HG03571 (cell line): Measurements from ENCODE around the gene PARK7.
A peak's percentile ranks its signal among the peaks of the same experiment; 100 is the strongest.
"Not testable (repeated sequence)": the region's sequence is repeated elsewhere in the genome, so short reads cannot be mapped to it uniquely, and the experiment has no call there.

ENCODE experiments used
- ATAC-seq: cut with Tn5 transposase; IDR thresholded peaks from one replicate; pipeline ENCODE4 v1.9.1; 2021; ENCODE audit not compliant: unreplicated experiment

Gene PARK7

DNA sequence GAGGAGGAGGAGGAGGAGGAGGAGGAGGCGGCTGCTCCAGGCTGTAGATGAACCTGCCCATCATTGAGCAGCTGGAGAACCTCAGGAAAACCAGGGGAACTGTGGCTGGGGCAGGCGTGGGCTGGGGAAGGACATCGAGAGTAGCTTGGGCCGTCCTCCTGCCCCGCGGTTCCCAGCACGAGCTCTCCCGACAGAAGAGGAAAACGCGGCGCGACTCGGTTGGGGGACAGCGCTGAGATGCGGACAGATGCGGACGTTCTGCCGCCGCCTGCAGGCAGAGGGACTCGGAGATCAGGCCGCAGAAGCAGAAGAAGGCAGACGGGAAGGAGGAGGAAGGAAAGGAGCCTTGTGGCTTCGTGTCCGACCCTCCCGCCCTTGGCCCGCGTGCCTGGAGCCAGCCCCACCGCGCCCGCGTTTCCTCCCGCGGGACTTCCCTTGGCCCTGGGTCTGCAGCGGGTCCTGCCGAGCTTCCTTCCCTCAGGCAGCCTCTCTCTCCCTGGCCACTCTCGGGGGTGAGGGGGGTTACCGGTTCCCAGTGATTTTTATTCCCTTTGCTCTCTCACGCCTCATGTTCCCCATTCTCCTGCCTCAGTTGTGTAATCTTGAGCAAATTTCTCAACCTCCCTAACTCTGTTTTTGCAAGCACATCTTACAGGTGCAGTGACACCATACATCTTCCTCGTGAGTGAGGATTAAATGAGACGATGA lies 19.1 kb upstream of the PARK7 start:
- ATAC-seq: no peak

DNA sequence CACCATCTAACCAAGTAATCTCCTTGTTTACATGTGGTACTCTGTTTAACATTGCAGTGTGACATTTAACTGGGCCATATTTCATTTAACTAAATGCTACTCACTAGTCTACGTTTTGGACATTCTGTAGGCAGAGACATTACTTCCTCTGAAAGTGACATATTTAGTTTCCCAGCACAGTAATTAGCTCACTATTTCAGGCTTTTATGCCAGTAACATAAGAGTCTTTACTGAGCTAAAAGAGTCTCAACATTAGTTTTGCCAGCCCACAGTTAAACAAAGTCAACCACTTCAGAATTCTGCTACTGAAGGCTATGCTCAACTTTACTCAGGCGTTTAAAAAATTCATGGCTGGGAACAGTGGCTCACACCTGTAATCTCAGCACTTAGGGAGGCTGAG lies 18.3 kb upstream of the PARK7 start:
- ATAC-seq: no peak

- no peak for ATAC-seq
These were observed 12.6 kb upstream of the PARK7 start for GRCh38 chr1:7948960-7949359.

GRCh38 chr1:7952791-7953190 lies 8.7 kb upstream of the PARK7 start:
- ATAC-seq: not testable (repeated sequence)

GRCh38 chr1:7953850-7954609 lies 7.5 kb upstream of the PARK7 start:
- peak; percentile 96 for ATAC-seq

GRCh38 chr1:7954683-7955082 lies 6.8 kb upstream of the PARK7 start:
- no peak for ATAC-seq

- no peak for ATAC-seq
These were observed 5.1 kb upstream of the PARK7 start for GRCh38 chr1:7956218-7957032.

DNA sequence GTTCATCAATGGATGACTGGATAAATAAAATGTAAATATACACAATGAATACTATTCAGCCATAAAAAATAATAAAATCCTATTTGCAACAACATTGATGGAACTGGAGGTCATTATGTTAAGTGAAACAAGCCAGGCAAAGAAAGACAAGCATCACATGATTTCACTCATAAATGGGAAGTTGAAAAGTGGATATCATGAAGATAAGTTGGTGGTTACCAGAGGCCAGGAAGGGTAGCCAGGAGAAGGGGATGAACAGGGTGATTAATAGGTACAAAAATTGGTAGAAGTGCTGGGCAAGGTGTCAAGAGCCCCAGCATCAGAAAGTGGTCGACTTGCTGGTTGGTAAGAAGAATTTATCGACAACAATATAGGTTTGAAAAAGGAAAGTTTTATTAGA lies 1.3 kb upstream of the PARK7 start:
- ATAC-seq: no peak

GRCh38 chr1:7960867-7961215 lies 670 bp upstream of the PARK7 start:
- no peak for ATAC-seq

DNA sequence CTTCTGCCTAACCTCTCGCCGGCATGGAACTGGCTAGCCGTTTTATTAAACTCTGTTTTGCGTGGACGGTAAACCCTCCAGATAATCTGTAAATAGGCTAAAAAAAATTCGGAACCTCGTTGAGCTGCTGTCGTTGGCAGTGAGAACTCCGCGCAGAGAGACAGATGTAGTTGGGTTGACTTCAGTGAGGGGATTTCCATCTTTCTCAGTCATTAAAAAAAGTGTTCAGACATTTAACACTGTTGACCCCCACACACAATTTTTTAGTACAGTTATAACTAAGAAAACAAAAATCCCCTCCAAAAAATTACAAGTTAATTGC lies 464 bp downstream of the PARK7 start:
- ATAC-seq: no peak

- ATAC-seq: no peak
These were observed 1.3 kb downstream of the PARK7 start for GRCh38 chr1:7962636-7963377.

DNA sequence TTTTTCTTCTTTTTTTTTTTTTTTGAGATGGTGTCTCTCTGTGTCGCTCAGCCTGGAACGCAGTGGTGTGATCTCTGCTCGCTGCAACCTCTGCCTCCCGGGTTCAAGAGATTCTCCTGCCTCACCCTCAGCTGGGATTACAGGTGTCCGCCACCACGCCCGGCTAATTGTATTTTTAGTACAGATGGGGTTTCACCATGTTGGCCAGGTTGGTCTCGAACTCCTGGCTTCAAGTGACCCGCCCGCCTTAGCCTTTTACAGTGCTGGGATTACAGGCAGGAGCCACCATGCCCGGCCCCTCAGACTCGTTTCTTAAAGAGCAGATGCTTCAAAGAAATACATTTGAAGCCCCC lies 1.8 kb downstream of the PARK7 start:
- not testable (repeated sequence) for ATAC-seq

DNA sequence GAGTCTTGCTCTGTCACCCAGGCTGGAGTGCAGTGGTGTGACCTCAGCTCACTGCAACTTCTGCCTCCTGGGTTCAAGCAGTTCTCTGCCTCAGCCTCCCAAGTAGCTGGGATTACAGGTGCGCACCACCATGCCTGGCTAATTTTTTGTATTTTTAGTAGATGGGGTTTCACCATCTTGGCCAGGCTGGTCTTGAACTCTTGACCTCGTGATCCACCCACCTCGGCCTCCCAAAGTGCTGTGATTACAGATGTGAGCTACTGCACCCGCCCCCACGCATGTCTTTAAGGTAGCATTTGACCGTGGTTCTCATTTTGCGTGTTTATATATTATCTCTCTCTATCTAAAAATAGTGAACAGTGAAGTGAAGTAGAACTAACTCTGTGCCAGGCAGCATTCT lies 2.3 kb downstream of the PARK7 start:
- not testable (repeated sequence) for ATAC-seq

DNA sequence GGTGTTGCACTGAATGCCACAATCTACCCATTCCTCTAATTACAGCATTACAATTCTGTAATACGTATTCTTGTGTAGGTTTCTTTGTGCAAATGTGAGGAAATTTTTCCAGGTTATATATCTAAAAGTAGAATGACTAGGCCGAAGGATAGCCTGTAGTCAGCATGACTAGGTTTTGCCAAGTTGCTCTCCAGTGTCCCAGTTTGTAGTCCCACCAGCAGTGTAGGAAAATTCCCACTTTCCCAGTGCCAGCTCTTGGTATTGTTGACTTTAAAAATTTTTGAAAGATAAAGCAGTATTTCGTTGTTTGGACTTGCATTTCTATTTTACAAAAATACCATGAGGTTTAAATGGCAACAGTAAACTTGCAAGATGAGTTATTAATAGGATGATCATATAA lies 3.0 kb downstream of the PARK7 start:
- ATAC-seq: no peak

DNA sequence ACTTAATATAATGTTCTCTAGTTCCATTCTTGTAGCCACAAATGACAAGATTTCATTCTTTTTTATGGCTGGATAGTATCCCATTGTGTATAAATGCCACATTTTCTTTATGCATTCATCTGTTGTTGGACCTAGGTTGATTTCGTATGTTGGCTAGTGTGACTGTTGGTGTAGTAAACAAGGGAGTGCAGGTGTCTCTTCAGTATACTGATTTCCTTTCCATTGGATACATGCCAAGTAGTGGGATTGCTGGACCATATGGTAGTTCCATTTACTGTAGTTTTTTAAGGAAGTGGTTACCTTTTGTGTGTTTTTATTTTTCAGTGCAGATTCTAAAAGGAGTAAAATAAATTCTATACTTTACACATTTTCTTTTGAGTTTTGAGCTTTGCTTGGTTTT lies 5.7 kb downstream of the PARK7 start:
- ATAC-seq: no peak

- ATAC-seq: no peak
These were observed 6.1 kb downstream of the PARK7 start for GRCh38 chr1:7967651-7968050.

DNA sequence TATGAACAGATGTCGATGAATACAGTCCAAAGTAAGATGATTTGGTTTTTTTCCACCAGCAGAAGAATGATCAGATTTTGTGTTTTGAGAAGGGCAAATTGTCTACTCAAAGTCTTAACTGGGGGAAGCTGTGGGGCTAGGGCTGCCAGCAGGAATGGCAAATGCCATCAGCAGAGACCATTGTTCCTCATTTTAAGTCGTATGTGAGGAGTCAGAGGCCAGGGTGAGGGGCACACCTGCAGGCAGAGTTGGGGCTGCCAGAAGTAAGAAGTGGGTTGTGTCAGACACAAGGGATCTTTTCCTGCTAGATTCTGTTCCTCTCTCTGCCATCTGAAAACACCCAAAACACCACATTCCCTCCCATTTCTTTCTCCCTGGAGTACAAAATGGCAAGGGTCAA lies 8.7 kb downstream of the PARK7 start:
- no peak for ATAC-seq

DNA sequence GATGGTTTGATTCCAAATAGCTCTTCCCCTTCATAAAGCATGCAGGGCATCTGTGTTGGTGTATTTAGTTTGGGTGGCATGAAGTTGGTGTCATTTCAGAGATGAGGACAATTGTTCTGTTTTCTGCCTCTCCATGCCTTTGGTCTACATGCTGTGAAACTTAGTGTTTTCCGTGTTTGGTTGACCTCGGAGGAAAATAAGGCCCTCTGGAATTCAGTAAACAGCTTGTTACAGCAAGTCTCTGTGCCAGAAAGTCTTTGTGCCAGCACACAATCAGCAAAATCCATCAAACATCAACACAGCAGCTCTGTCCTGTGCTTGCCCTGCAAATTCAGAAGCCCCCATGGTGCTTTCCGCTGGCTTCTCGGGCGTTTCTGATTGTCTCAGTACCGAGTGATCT lies 9.5 kb downstream of the PARK7 start:
- ATAC-seq: no peak

GRCh38 chr1:7972285-7972684 lies 10.8 kb downstream of the PARK7 start:
- no peak for ATAC-seq

GRCh38 chr1:7973086-7973485 lies 11.6 kb downstream of the PARK7 start:
- no peak for ATAC-seq

GRCh38 chr1:7975212-7975865 lies 13.8 kb downstream of the PARK7 start:
- no peak for ATAC-seq
